HCT116 (cell line): ENCODE results near the gene ZFYVE16. TPM values are rescaled to one million over a fixed set of nuclear protein-coding genes. Genes with fewer than 3 reads are reported as not detected.

Source experiments
- ATAC-seq: fragments of 200-7000 bp; cut with Tn5 transposase; 2 replicates; pipeline ENCODE4 v1.9.1; 2020; ENCODE audit warnings: mild to moderate bottlenecking, moderate library complexity
- BruUV-seq: library from RNA; stranded (reverse); fragments of 400-500 nt; replicated peaks from 2 replicates; lab custom pipeline; 2021; lab: Mats Ljungman, UMichigan
- CTCF ChIA-PET: fragments of 300-600 bp; sonication (Branson Sonifier 250); formaldehyde crosslinking; loops from one replicate; lab custom pipeline; 2021; ENCODE audit warnings: antibody characterized with exemption; lab: Charles Lee
- POLR2A ChIA-PET: fragments of 300-600, 350-600 bp; sonication (Branson Sonifier 250); formaldehyde crosslinking; loops from one replicate; lab custom pipeline; 2021; ENCODE audit warnings: antibody characterized with exemption; lab: Charles Lee
- RAD21 ChIA-PET, 2 experiments: fragments of 300-600 bp; sonication (Branson Sonifier 250); formaldehyde crosslinking; loops; one replicate each; lab custom pipeline; 2023; ENCODE audit warnings: low total read pairs in 2 of 2; ENCODE audit not compliant: uncharacterized antibody in 2 of 2, unreplicated experiment in 2 of 2, low non-redundant PET in 1 of 2; lab: Charles Lee
- DNase-seq: peaks from one replicate; pipeline ENCODE4 v3.0.0-alpha.2; 2010; ENCODE audit warnings: low read depth, low spot score
- H2AFZ ChIP-seq: fragments of 200-600 bp; shearing (Covaris generic), sonication (generic); 2 replicates; pipeline ENCODE4 v1.6.1; 2017; ENCODE audit warnings: low read depth, mixed run types, mixed read lengths, antibody characterized with exemption, low read length; ENCODE audit not compliant: poor library complexity, severe bottlenecking
- H3K27ac ChIP-seq: 2 replicates; pipeline ENCODE4 v1.5.1; 2012; ENCODE audit warnings: low read depth, low read length
- H3K27me3 ChIP-seq: fragments of 200-600 bp; sonication (generic); 2 replicates; pipeline ENCODE4 v1.6.1; 2016; ENCODE audit warnings: mixed run types, low read length, mixed read lengths; ENCODE audit not compliant: insufficient read depth
- H3K36me3 ChIP-seq, 2 experiments: fragments of 200-500 bp in 1 of 2; fragments of 200-600 bp in 1 of 2; sonication (Bioruptor generic) in 1 of 2; sonication (generic) in 1 of 2; 2 replicates each; pipeline versions ENCODE4 v1.5.1 to v1.6.1; 2014 to 2016; ENCODE audit warnings: low read length in 2 of 2, inconsistent platforms in 1 of 2, mixed read lengths in 1 of 2, mixed run types in 1 of 2; ENCODE audit not compliant: insufficient read depth in 2 of 2, control insufficient read depth in 1 of 2
- H3K4me1 ChIP-seq, 2 experiments: fragments of 200-600 bp in 1 of 2; sonication (generic) in 1 of 2; 2 replicates each; pipeline versions ENCODE4 v1.5.1 to v1.6.1; 2012 to 2017; ENCODE audit warnings: low read length in 2 of 2, inconsistent platforms in 1 of 2, mild to moderate bottlenecking in 1 of 2, mixed read lengths in 1 of 2, mixed run types in 1 of 2, moderate library complexity in 1 of 2; ENCODE audit not compliant: insufficient read depth in 2 of 2, control insufficient read depth in 1 of 2
- H3K4me2 ChIP-seq: fragments of 200-600 bp; sonication (generic); 2 replicates; pipeline ENCODE4 v1.6.1; 2017; ENCODE audit warnings: mixed run types, low read length, mixed read lengths
- H3K4me3 ChIP-seq, 2 experiments: fragments of 200-600 bp in 1 of 2; sonication (generic) in 1 of 2; replicated peaks in 1 of 2; 2 replicates each; pipeline ENCODE4 v1.5.1; 2011 to 2016; ENCODE audit warnings: low read length in 2 of 2, control low read depth in 1 of 2, low read depth in 1 of 2, mild to moderate bottlenecking in 1 of 2, mixed read lengths in 1 of 2, mixed run types in 1 of 2
- H3K79me2 ChIP-seq: fragments of 200-600 bp; sonication (generic); 2 replicates; pipeline ENCODE4 v1.6.1; 2017; ENCODE audit warnings: mild to moderate bottlenecking, mixed run types, low read length, moderate library complexity, mixed read lengths; ENCODE audit not compliant: insufficient read depth
- H3K9ac ChIP-seq: fragments of 200-600 bp; sonication (generic); 2 replicates; pipeline ENCODE4 v1.6.1; 2016; ENCODE audit warnings: low read length, mixed read lengths
- H3K9me2 ChIP-seq: fragments of 200-600 bp; sonication (generic), shearing (Covaris generic); 2 replicates; pipeline ENCODE4 v1.6.1; 2017; ENCODE audit warnings: mixed run types, mild to moderate bottlenecking, moderate library complexity; ENCODE audit not compliant: insufficient read depth
- H3K9me3 ChIP-seq, 2 experiments: fragments of 200-500 bp in 1 of 2; fragments of 200-600 bp in 1 of 2; sonication (Bioruptor generic) in 1 of 2; sonication (generic) in 1 of 2; 2 replicates each; pipeline ENCODE4 v1.6.1; 2014 to 2017; ENCODE audit warnings: low read length in 2 of 2, mixed read lengths in 2 of 2, inconsistent platforms in 1 of 2, low read depth in 1 of 2, mild to moderate bottlenecking in 1 of 2, mixed run types in 1 of 2, moderate library complexity in 1 of 2; ENCODE audit not compliant: control insufficient read depth in 1 of 2, insufficient read depth in 1 of 2
- H4K20me1 ChIP-seq: fragments of 200-600 bp; sonication (generic), shearing (Covaris generic); 2 replicates; pipeline ENCODE4 v1.6.1; 2017; ENCODE audit warnings: mixed run types, mild to moderate bottlenecking, moderate library complexity; ENCODE audit not compliant: insufficient read depth
- ATF3 ChIP-seq: IDR thresholded peaks from 2 replicates; pipeline ENCODE4 v1.6.1; 2012
- CEBPB ChIP-seq: IDR thresholded peaks from 2 replicates; pipeline ENCODE4 v1.6.1; 2012; ENCODE audit warnings: low read depth
- CTCF ChIP-seq, 3 experiments: fragments of 200-600 bp in 1 of 3; sonication (generic) in 1 of 3; IDR thresholded peaks in 2 of 3; conservative IDR thresholded peaks in 1 of 3; 2 replicates each; pipeline ENCODE4 v1.5.1; 2012 to 2017; ENCODE audit warnings: low read depth in 2 of 3, low read length in 2 of 3, antibody characterized with exemption in 1 of 3, borderline replicate concordance in 1 of 3, control low read depth in 1 of 3, mild to moderate bottlenecking in 1 of 3, mixed read lengths in 1 of 3, mixed run types in 1 of 3, moderate library complexity in 1 of 3; ENCODE audit not compliant: insufficient read depth in 1 of 3
- EGR1 ChIP-seq: IDR thresholded peaks from 2 replicates; pipeline ENCODE4 v1.6.1; 2012; ENCODE audit warnings: low read depth
- POLR2A ChIP-seq: IDR thresholded peaks from 2 replicates; pipeline ENCODE4 v1.7.0; 2011; ENCODE audit warnings: borderline replicate concordance; ENCODE audit not compliant: insufficient read depth, insufficient read length; ENCODE audit errors: extremely low read depth
- POLR2AphosphoS5 ChIP-seq: IDR thresholded peaks from 2 replicates; pipeline ENCODE4 v1.6.1; 2011; ENCODE audit warnings: mild to moderate bottlenecking, low read depth, low read length, moderate library complexity
- RAD21 ChIP-seq: IDR thresholded peaks from 2 replicates; pipeline ENCODE4 v1.6.1; 2012; ENCODE audit warnings: low read depth, mild to moderate bottlenecking
- REST ChIP-seq: IDR thresholded peaks from 2 replicates; pipeline ENCODE4 v1.6.1; 2012; ENCODE audit warnings: low read depth
- SIN3A ChIP-seq: IDR thresholded peaks from 2 replicates; pipeline ENCODE4 v1.6.1; 2012; ENCODE audit warnings: low read depth
- SRF ChIP-seq: IDR thresholded peaks from 2 replicates; pipeline ENCODE4 v1.6.1; 2012; ENCODE audit warnings: low read depth
- ZBTB33 ChIP-seq: IDR thresholded peaks from 2 replicates; pipeline ENCODE4 v1.6.1; 2011; ENCODE audit warnings: mild to moderate bottlenecking, low read length, moderate library complexity; ENCODE audit not compliant: insufficient replicate concordance; ENCODE audit errors: extremely low read depth
- ZFX ChIP-seq: fragments of 450-650 bp; IDR thresholded peaks from 2 replicates; pipeline ENCODE4 v1.6.1; 2017
- ZNF274 ChIP-seq: fragments of 200-500 bp; sonication (Bioruptor generic); IDR thresholded peaks from 2 replicates; pipeline ENCODE4 v1.6.1; 2014; ENCODE audit warnings: mild to moderate bottlenecking, low read depth, low read length, inconsistent platforms
- intact Hi-C: fragments of 100-400 bp; cut with micrococcal nuclease; formaldehyde crosslinking; loops from 2 replicates; pipeline ENCODE4 v1.10.0; 2022
- total RNA-seq: library from RNA; stranded (reverse); gene quantifications from one replicate; pipeline ENCODE4 v1.2.1, GENCODE V29; 2021; ENCODE audit not compliant: unreplicated experiment

Gene ZFYVE16
- total RNA-seq, 1 experiment from 2014 or later, result 24.2 TPM

GRCh38 chr5:80474929-80475328 lies 67.1 kb downstream of the ZFYVE16 start:
- intact Hi-C loops, result no loop called here
- POLR2A ChIA-PET, result no interaction called here
- no peaks in the 10 kb centered on the region for H3K79me2 ChIP-seq
- H2AFZ ChIP-seq, result no peak overlapping the region
- no peak overlapping the region for H3K4me3 ChIP-seq
- no peaks in the 10 kb centered on the region for H3K27me3 ChIP-seq
- no peaks in the 10 kb centered on the region for H3K9me2 ChIP-seq
- peaks cover 12 to 22% of the 10 kb centered on the region in 2 experiments; a peak in 3 of 4 replicates for H3K36me3 ChIP-seq
- no peak overlapping the region for H3K9ac ChIP-seq
- RAD21 ChIA-PET, result no interaction called here
- ATAC-seq, result no peak
- BruUV-seq, result no TSS peak
- CTCF ChIA-PET, result no interaction called here
- DNase-seq, result no peak
- no peak overlapping the region for H3K27ac ChIP-seq
- H3K4me1 ChIP-seq, result no peaks in the 10 kb centered on the region
- H3K4me2 ChIP-seq, result no peak overlapping the region
- H4K20me1 ChIP-seq, result no peaks in the 10 kb centered on the region
- TF ChIP-seq SIN3A, result no peak
- TF ChIP-seq EGR1, result no peak
- no peak for TF ChIP-seq ZNF274
- TF ChIP-seq CTCF (IDR thresholded peaks at IDR 0.05 in 2 of 3, conservative IDR thresholded peaks at IDR 0.05 in 1 of 3; ENCODE audit: borderline replicate concordance in 1 of 3, insufficient read depth in 1 of 3, low read depth in 2 of 3, low read length in 2 of 3), result no peak
- no peak for TF ChIP-seq POLR2A
- no peak for TF ChIP-seq SRF
- no peak for TF ChIP-seq ZFX
- no peak for TF ChIP-seq POLR2AphosphoS5
- TF ChIP-seq CEBPB, result no peak
- TF ChIP-seq ZBTB33, result no peak
- no peak for TF ChIP-seq REST
- TF ChIP-seq ATF3, result no peak
- TF ChIP-seq RAD21, result no peak
- H3K9me3 ChIP-seq, result no peaks in the 10 kb centered on the region
